Brain pericyte (primary cell): ENCODE data around the gene PRKN.

Experiments
- DNase-seq: peaks from one replicate; pipeline ENCODE4 v3.0.0-alpha.2; 2012; ENCODE audit warnings: low read depth, low spot score

PRKN gene

DNA sequence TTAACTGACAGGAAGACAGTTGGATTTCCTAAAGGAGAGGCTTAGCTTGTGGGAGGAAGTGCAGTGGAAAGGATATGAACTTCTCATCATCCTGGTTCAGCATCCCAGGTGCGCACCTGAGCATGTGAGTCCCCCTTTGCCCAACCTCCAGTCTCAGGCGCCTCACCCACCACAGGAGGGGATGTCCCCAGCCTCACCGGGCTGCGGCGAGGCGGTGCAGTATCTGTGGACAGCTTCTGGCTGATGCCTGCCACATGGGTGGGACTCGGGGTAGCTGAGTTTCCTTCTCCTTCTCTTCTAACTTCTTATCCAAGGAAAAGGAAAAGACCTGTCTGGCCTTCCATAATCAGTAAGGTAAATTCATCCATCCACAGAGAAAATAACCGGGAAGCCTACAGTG, 914.4 kb downstream of the PRKN start:
- DNase-seq = no peak

DNA sequence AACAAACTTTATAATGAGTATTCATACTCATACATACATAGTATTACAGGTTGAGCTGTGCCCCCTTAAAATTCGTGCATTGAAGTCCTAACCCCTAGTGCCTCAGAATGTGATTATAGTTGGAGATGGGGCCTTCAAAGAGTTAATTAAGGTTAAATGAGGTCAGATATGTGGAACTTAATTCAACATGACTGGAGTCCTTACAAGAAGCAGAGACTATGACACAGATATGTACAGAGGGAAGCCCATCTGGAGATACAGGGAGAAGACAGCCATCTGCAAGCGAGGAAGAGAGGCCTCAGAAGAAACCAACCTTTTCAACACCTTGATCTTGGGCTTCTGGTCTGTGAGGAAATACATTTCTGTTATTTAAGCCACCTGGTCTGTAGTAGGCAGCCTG, 917.6 kb downstream of the PRKN start:
- DNase-seq = no peak

DNA sequence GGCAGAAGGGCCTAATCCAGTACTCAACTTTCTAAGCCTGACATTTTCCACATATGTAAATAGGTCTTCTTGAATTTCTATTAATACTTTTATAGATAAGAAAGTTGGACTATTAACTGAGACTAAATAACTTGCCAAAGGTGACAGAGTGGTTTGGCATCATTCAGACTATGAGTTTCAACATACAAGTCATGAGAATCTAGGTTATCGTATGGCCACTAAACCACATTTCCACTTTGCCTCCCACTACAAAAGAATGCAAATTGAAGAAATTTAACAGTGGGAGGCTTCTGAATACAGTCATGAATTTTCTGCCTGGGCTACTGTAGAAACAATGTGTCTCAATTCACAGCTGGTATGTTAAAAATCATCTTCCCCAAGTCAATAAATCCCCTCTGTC, 922.7 kb downstream of the PRKN start:
- DNase-seq = no peak

DNA sequence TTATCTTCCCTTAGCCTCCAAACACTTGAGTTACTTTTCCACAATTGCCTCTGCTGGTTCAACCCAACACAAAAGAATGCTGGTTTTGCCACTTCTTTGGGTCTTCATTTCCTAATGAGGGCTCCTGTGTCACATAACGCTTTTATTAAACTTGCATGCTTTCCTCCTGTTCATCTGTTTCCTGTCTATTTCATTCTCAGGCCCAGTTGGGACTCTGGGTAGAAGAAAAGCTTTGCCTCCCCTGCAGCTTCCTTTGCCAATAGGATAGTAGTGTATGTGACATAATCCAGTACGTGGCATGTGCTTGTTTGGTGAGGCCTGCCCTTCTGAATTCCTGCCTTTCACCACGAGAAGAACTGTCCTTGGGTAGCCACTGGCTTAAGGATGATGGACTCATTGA, 924.4 kb downstream of the PRKN start:
- DNase-seq = no peak

DNA sequence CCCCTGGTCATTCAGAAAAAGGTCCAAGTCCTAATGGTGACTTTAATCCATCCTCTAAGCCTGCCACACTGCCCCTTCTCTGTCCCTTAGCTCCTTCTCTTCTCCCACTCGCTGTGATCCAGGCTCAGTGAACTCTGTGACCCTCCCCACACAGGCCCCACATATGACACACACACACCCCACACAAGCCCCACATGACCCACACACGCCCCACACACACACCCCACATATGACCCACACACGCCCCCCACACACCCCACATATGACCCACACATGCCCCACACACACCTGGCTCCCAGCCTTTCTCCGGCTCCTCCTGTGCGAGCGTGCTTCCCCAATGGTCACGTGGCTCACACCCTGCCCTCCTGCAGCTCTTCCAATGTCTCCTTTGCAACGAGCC, 925.3 kb downstream of the PRKN start:
- DNase-seq = no peak

DNA sequence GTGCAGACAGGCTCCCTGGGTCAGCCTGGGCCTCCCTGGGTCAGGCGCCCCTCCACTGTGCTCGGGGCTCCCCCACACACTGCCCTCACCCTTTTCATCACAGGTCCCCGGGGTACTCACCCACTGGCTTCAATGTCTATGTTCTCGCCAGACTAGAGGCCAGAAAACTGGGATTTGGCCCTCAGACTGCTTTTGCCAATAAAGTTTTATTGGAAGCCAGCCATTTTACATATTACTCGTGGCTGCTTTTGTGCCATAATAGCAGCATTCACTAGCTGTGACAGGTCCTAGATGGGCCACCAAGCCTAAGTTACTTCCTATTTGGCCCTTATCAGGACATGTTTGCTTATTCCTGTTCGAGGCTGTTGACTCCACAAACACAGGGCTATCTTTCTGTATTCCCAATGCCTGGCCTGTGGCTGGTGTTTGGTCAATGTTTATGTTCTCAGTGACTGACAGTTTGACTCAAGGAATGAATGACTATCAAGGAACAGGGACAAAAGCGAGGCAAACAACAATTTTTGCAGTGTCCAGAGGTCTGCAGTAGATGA, 928.6 kb downstream of the PRKN start:
- DNase-seq = no peak

DNA sequence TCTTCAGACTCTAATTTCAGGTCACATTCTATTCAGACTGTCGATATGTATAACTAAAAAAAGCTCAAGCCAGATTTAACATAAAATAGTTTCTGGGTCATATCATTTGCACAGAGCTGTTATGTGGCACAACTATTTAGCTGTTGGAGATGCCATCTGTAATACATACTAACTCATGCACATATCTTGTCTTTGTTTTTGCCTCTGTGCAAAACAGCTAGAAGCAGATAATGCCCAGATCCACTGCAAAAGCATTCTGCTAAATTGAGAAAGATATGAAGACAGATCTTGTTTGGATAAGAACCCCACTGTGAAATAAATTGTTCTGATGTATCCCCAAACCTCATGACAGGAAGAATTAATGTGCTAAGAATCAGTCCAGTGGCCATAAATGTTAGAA, 930.9 kb downstream of the PRKN start:
- no peak for DNase-seq

DNA sequence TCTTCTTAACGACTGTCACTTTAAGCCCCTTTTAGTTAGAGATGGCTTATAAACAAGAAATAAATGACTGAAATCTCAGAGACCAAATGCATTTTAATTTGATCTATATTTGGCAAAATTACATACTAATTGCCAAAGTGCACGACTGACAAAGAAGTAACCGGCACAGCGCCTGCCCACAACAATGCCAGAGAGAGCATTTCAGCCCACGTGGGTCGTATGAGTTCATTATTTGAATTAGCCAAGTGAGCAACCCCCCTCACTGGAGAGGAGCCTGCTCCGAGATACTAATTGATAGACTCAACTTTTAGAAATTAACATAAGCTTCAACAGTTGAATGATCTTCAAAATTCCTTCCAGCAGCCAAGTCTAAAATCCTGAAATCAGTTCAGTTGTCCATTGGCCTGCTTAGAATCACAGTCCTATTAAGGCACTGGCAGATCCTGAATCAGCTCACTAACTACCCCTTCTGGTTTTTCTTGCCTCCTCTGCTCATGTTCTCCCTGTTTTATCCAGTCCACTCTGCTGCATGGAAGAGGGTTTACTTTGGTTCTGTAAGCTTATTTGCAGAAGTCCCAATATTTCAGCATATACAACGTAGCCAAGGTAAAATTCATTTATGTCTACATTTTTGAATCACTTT, 934.6 kb downstream of the PRKN start:
- DNase-seq = no peak

DNA sequence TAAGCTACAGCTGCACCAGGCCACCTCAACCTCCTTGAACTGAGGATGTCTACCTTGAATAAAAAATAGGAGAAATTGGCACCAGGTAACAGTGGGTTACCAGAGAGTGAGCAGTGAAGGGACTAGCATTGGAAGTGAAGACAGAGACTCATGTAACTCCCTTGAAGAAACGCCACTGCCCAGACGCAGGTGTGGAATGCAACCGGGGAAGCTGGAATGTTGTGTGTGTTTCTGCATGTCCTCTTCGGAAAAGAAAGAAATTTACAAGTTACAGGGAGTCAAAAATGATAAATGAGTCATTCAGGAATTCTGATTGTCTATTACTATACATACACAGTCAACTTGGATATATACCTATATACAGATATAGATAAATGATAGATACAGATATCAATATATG, 939.0 kb downstream of the PRKN start:
- no peak for DNase-seq

DNA sequence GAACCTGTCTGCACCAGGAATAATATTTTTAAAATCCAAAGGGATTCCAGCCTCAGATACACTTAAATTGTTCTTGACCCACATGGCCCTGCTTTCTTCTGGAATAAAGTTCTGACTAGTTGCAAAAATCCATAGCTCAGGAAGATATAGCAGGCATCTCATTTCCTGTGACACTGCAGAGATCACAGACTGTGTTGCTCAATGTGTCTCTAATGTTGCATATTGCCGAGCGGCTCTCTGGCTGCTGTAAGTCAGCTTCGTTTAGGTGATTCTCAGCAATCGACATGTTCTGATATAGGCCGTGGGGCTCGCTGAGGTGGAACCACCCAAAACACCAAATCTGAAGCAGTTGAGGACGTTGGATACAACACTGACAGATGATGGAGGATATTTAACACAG, 955.4 kb downstream of the PRKN start:
- DNase-seq = no peak

DNA sequence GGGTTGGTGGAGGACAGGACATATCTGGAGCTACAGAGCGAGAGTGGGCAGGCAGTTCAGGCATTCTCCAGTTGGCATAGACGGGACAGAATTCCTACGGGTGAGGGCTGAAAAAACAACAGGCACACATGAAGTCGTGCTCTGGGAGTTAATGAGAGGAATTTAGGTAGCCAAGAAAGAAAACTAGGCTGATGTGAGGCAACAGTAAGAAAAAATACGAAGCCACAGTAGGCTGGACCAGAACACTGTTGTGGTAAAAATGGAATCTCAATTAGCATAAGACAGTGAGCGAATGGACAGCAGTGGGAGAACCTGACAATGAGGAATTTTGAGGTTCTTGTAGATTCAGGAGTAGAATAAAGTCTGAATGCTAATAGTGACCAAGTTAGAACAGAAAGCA, 965.6 kb downstream of the PRKN start:
- DNase-seq = no peak

DNA sequence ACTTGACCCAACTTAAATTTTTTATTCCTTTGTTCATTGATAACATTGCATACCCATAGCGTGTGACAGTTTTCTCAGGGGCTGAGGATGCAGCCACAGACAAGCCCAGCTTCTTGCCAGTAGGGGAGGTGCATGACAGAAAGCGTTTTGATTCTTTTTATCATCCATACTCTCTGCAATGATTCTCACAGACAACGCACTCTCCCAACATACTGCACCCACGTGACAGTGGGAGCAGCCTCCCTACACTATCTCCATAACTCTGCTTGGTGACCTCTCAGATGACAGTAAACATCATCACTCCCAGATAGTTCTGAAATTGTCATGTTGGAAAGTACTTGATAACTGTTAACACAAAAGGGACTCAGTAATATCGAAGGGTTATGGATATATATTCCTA, 972.5 kb downstream of the PRKN start:
- DNase-seq = no peak

DNA sequence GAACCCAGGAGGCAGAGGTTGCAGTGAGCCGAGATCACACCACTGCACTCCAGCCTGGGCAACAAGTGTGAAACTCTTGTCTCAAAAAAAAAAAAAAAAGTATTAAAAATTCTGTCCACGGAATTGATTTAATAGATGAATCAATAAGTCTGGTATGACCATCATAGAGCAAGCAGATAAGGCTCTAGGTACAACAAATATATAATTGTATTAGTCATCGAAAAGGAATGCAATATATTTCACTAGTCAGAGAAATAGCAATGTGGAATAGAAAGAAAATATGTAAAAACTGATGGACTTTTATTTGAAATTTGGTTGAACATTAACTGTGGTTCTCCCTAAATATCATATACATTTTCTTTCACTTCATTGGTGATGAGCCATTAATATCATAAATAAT, 976.9 kb downstream of the PRKN start:
- no peak for DNase-seq

DNA sequence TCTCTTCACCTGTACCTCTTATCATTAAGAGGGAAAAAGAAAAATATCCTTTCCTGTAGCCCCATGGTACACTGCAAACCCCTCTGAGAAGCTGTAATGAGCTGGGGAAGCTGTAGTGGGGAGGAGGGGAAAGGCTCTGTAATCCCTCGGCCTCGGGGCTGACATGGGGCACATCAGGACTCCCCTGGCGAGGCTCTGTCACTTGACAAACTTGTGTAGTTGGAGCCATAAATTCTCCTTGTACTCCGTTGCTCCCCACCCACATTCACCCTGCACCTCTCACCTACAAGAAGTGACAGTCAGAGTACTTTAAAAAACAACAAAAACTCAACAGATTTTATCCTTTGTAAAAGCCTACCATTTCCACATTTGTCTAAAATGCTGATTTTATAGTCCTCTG, 978.0 kb downstream of the PRKN start:
- DNase-seq = no peak

DNA sequence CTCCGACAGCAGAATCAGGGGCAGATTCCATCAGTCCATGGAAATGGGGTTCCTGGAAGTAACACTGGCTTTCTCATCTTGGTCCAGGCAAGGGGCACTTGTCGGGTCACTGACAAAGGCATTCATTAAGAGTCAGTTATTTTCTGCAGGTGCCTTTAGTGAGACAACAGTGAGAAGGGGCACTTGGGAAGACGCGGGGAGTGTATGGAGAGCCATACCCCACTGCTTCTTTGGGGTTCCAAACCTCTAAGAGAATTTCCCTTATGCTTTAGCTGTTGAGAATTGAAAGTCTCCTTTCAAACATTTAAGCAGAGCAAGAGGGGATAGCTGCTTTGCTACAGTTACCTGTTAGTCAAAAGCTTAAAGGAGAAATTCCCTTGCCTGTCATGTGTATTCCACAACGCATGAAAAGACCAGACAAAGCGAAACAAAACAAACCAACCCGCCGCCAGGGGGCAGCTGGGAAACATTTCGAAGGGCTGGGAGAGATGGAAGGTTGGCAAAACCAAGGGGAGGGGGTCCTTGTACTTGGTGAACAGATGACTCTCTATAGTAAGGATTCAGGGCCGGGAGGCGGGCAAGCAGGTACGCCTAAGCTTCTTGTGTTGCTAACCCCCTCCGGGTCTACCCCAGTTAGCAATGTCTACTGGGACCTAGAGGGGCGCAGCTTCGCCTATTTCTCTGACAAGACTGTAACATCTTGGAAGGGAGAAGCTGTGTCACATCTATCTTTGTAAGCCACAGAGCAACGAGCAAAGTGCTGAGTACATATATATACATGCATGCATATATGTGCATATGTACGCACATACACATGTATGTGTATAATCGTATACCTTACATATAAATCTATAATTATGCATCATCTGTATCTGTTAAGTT, 978.8 kb downstream of the PRKN start:
- no peak for DNase-seq

DNA sequence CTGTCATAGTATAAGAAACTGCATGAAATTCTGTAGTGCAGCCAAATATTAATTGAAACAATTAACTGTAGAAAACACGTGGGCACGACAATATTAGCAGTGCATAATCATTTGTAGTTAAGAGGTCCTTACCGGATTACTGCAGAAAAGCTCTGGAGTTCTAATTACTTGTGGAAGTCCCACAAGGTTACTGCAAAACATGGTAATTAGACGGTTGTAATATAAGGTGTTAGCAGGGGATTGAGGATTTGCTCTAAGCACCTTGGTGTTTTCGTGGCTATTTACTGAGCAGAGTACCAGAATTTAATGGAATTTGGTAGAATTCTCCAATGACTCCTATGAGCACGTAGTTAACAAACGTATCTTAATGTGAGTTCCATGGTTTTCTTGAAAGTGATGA, 980.1 kb downstream of the PRKN start:
- no peak for DNase-seq

DNA sequence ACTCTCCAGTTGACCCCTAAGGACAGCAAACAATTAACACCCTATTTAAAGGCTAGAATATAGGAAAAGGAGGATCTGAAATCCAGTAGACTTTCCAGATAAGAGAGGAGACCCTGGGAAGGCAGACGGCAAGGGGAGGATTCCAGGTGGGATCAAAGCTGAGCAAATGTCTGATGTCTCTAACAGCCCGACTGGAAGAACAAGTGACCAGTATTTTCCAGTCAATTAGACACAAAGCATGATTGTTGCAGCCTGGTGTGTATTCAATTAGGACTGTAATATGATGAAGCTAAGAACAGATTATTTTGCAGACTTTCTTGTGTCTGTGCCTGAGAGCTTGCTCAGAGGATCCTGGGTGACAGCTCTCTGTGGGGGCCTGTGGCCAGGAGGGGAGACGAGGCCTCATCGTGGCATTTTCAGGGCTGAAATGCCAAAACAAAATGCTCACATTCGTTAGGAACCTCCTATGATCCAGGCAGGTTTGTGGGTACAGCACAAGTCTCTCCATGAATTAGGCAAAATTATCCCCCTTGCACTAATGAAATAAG, 981.9 kb downstream of the PRKN start:
- DNase-seq = no peak

DNA sequence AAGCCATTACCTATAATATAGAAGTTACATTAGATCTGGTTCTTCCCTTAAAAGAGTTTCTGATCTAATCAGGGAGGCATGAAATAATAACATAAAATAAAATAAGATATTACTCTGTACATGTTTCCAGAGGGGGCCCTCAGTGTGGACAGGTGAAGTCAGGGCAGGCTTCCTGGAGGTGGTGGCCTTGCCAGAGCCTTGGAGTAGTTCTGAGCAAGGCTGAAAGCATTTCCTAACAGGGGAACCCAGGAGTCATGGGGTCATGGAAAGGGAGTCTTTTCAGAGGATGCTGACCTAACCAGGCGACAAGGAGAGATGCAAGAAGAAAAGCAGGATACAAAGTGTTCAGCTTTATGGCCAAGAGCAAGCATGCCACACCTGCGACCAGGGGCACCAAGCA, 982.4 kb downstream of the PRKN start:
- no peak for DNase-seq

DNA sequence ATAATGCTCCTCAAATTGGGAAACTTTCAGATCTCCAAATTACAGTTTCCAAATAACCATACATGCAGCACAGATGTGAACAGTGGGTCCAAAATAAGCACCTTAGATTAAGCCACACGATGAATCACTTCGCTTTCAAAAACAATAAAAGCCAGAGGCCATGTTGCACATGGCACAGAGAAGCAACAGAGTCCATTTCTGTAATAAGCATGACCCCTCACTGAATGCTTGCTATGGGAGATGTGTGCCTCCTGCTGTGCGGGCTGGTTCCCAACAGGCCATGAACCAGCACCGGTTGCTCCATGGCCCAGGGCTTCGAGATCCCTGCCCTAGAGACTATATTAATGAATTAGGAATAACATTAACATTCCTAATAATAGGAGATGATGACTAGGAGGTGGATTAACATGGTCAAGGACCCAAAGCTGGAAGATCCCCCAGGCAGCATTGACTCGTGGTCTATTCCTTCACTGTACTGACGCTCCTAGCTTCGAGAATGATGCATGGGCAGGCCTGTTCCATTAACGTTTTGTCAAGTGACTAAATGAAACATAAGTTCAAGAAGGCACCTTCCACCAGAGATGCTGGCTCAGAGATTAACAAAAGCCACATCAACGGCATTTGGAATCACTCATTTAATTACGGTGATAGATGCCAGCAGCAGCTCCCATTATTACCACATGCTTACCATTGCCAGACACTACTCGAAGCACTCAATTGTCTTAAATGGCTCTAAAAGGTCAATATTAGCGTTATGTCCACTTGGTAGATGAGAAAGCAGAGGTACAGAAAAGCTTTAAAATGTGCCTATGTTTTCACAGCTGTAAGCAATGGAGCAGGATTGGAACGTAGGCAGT, 983.1 kb downstream of the PRKN start:
- DNase-seq = peak; percentile 84

DNA sequence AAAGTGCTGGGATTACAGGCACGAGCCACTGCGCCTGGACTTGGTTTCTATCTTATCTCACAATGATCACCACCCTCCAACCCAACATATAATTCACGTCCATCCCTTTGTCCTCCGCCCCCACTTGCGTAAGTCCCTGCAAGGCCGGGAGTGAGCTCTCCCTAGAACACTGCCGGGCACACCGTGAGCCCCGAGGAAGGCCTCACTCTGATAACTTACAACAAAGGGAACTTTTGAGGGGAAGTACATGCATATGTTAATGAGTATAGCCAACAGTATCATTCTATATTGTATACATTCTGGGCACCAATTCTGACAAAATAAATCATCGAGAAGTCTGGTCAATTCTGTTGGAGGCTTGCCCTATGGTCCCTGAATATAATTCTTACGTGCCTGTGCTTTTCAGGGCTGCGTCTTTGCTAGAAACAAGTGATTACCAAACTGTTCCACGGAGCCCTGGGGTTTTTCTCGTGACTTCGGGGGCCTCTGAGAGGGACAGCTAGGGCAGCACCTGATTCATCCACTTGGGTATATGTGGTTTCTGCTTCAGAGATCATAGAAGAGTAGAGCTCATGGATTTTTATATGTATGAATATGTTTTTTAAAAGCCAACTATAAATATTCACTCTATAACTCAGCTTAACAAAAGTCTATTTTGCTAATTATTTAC, 983.9 kb downstream of the PRKN start:
- DNase-seq = no peak

DNA sequence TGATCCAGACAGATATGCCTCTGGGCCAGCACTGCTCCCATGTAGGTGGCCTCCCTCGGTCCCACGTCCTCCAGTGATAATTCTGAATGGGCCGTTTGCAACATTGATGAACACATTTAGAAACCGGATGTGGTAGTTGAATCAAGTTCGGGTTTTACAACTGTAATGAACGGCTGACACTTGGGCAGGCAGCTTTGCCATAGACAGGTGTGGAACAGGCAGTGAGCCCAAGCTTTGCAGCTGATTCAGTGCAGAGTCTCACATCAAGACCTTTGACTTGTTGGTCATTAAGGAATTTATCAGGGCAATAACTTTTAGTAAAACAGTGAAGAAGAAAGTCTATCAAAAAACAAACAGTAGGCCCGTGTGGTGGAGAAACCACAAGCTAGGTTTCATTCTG, 987.1 kb downstream of the PRKN start:
- DNase-seq = no peak
